Measurements from ENCODE around the gene SLC35C1.

SLC35C1 gene

DNA sequence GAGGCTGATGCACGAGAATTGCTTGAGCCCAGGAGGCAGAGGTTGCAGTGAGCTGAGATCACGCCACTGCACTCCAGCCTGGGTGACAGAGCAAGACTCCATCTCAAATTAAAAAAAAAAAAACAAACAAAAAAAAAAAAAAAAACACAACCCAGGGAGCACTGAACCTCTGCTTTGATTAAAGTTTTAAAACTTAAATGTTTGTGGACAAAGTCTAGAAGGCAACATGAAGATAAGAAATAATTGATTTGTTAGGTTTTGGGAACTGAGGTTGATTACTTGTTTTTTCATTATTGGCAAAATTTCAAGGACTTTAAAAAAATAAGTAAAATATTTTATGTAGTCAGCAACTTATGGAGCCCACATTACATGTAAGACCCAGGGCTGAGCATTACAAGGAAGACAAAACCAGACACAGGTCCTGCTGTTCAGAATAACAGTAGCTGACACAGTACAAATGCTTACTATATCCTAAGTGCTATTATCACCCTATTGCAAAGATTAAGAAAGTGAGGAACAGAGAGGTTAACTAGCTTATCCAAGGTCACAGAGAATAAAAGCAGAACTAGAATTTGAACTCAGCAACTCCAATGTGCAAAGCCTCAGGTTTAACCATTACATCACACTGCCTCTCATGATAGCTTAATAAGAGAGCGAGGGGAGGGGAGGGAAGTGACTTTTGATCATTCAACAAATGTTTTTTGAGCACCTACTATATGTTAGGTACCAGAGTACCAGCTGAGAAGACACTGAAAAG lies 40.1 kb downstream of the SLC35C1 start:
- DNase-seq, result no peak

DNA sequence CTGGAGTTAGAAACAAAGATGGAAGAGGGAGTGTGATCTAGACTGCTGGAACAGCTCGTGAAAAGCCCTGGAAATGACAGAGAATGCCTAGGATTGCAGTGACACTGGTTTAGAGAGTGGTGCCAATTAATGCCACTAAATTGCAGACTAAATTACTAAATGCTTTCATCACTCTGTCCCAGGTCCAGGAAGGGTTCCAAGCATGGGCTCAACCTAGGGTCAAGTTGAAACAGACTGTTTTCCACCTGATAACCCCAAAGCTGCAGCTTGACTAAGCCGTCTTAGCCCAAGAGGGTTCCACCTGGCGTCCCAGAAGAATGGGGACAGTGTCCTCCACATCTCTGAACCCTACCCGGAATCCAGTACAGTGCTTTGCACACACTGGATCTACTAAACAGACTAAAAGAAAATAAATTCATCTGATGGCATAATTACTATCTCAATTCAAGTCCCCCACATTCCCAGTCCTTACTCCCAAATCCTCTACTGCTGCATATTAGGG lies 41.3 kb downstream of the SLC35C1 start:
- no peak for DNase-seq

DNA sequence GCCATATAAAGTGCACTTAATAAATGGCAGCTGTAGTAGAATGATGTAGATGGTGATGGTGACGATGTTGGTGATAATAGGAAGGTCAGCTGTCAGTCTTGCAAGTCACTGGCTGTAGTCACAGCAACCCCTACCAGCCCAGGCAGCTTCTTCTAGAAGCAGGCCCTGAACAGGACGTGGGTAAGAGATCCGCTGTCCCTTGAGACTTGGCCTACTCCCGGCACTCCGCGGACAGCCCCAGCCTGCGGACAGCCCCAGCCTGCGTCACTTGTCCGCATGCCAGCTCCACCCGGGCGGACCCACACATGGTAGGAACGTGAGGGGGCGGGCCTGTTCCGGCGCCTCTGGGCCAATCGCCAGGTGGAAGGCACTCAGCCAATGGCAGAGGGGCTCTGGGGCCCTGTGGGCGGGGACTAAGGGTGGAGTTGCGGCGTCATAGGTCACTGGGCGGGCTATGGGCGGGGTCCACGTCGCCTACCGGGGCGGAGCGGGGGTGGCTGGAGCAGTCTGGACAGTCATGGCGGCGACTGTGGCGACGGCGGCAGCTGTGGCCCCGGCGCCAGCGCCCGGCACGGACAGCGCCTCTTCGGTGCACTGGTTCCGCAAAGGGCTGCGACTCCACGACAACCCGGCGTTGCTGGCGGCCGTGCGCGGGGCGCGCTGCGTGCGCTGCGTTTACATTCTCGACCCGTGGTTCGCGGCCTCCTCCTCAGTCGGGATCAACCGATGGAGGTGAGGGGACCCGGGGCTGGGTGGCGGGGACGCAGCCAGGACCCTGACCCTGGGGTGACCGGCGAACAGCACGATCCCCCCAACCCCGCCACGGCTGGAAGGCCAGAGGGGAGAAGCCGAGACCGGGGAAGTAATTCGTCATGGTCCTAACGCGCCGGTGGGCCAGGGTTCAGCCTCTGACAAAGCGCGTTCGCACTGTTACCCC lies 42.3 kb downstream of the SLC35C1 start, which contains the start of gene CRY2:
TSS of gene CRY2 (plus strand) at position 502 of the 937 bp plus-strand sequence. CDS start at position 518, 16 bp downstream.
- DNase-seq, result peak; percentile 96 to 100 (median 99)

DNA sequence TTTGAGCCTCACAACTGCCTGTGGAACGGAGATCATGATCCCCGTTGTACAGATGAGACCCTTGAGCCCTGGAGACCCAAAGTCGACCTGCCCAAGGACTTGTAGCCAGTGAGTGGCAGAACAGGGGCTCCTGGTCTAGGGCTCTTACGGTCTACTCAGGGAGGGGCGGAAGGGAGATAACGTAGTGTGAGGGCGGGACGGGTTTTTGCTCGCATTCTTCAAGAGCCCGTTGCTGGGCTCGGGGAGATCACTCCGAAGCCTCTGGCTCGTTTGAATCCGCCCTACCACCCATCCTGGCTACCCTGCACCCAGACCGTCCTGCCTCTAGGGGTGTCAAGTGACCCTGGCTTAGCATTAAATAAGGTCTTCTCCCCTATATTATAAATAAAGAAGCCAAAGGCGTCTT lies 43.0 kb downstream of the SLC35C1 start:
- peak in 14 of 58 donors; percentile 10 to 65 (median 41) for DNase-seq

DNA sequence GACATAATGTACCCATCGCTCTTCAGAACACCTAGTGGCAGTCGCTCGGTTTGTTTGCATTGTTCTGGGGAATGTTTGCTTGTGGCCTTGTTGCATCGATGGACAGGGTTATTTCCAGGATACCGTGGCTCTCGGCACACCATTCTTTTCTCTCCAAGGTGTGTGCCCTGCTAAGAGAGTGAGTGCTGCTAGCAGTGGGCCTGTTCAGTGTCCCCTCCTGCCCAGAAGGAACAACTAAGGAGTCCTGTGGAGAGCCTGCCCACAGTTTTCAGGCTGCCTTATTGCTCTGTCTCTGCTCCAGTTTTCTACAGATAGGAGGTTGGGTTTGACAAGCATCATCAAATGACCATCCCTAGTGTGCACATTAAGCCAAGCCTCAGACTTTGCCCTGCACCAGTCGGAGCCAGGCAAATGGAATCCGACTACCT lies 43.7 kb downstream of the SLC35C1 start:
- DNase-seq, result no peak

DNA sequence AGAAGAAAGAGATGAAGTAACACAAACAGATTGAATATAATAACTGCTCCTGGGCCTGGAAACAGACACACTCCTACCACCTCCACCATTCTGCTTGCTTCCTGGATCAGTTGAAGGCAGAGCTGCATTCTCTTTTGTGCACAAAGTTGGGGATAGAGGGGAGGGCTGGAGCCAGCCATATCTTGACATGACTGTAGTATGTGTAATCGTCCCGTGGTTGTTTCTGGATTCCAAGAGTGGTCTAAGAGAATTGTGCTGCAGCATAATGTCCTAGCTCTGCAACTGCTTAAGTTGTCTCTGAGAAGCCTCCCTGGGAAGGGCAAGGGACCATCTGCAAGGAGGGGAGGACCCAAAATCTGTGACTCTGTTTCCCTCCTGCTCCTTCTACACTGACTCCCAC lies 45.5 kb downstream of the SLC35C1 start:
- DNase-seq, result no peak

DNA sequence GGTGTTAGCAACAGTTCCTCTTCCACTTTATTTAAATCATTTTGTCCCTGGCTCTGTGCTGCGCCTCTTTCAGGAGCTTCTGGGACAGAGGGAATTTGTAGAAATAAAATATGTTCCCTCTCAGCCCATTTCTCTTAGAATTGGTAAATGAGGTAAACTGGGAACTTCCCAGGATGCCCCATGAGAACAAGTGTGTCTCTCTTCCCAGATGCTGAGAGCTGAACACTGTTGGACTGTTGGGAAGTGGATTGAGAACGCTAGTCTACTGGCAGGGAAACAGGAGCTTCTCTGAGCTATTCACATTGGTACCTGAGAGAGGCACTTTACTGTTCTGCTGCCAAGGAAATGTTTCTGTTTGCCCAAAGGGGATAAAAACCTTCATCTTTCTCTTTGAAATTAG lies 46.3 kb downstream of the SLC35C1 start:
- DNase-seq, result peak in 3 of 58 donors; percentile 22 to 30 (median 26)

DNA sequence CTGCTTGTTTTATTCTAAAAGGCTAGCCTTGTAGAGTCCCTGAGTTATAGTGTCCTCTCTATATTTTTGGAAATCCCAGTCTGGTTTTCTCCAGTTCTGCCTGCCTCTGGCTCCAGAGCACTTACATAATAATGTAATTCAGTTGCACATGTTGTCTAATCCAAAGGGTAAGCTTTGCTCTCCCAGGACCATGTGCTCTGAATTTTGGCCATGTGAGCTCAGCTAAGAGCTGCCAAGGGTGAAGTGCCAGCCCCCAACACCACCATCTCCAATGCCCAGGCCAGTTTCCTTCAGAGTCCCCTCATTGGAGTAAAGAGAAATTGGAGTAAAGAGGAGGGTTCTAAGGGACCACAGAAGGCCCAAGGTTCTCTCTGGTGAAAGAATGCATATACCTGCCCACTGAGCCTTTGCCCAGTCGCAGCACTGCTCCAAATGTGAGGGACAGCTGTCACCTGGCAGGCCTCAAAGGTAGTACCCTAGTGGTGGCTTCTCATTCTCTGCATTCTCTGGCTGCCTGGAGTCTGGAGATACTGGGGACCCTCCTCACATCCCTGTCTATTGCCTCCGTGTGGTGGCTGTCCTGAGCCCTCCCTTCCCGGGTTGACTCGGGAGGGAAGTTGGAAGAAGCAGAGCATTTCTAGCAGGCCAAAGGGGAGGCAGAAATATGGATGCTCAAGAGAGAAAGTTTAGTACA lies 47.2 kb downstream of the SLC35C1 start:
- DNase-seq, result peak in 39 of 58 donors; percentile 9 to 76 (median 35)

DNA sequence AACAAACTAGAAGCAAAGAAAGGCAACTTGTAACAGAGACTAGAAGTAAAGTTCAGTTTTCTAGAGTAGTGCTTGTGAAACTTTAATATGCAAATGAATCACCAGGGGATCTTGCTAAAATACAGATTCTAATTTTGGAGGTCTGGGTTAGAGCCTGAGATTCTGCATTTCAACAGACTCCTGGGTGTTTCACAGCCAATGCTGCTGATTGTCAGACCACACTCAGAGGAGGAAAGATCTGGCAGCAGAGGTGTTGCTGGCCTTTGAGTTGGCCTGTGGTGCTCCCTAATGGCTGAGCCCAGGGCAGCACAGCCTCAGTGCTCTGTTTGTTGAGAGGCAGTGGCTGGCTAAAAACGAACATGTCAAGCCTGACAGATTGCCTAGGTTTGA lies 47.8 kb downstream of the SLC35C1 start:
- DNase-seq, result peak in 2 of 58 donors; percentile 14 to 17

DNA sequence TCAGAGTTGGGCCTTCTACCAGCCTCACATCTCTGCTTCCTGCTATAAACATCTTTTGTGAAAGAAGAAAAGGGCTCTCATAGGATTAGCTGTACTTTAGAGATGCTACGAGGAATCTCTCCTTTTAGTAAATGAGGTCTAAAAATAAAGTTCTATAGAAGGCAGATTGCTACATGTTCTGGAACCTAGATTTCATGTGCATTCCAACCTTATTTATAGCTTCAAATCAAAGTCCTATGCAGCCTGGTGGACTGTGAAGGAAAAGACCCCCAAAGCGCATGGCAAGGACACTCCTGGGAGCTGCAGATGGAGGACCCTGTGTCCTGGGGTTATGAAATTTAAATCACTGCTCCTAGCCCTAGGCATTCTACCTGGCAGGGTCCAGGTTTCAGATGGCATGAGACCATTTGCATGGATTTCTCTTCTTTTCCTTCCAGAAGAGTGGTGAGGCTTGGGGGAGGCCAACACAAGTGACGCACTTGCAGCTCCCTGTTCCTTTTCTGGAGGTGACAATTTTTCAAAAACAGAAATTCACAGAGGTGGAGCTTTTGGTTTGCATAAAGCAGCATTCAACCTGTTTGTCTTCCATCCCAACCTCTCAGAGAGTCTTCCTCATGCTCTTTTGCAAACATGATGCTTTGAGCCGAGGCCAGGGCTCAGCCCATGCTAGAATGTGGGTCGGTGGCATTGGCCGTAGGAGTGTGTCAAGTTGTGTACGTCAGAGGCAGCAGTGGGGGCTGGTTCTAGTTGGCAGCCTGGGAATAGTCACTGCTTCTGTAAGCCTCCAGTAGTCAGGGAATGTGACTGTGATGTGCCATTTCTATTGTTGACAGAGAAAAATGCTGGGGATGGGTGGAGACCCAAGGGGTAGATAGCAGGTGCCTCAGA lies 48.6 kb downstream of the SLC35C1 start:
- peak in 40 of 58 donors; percentile 12 to 84 (median 42) for DNase-seq

DNA sequence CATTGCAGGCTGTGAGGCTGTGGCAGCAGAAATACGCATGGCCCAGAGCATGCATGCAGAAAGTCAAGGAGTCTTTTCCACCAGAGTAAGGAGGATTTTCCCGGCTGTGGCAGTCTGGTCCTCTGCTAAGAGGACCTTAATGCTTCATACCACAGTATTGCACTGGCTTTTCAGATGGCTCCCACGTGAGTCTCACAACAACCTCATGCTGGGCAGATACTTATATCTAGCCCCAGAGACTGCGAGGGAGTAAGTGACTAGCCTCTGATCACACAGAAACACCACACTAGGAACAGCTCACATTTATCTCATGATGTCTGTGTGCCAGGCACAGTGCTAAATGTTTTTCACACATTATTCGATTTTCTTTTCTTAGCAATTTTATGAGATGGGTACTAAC lies 50.4 kb downstream of the SLC35C1 start:
- DNase-seq, result no peak

DNA sequence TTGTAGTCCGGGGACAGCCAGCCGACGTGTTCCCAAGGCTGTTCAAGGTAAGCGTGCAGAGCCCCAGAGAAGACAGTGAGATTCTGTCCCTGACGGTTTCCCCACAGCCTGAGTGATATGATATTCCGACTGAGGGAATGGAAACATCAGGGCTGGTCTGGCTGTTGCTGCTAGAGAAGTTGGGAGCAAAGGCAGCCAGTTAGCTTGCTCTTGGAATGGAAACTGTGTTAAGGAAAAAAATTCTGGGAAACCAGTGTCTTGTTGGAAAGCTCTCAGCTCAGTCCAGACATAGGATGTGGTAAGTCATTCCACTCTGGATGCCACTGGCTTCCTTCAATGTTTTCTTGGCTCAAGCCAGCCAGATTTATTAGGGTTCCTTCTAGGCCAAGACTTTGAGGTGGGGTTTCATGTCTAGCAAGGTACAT lies 51.1 kb downstream of the SLC35C1 start:
- no peak for DNase-seq

DNA sequence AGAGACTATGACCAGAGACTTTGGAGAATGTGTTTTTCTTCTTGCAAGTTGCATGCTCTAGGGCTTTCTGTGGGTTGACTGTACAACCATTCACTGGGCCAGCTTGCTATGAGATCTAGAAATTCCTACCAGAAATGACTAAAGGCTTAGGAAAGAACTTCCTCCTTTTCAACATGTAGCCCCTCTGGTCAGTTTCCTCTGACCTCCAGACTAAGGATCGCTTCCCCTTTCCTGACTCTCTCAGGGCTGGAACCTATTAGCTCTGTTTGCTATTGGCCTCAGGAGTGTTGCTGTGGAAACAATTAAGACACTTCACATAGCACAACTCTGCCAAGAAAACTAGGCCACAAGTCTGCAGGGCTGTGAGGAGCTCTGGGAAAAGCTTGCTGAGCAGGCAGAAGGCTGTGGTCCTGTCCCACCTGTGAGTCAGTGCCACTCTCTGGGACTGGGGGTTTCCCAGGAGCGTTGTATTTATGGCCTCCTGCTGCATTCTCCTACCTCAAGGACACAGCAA lies 53.1 kb downstream of the SLC35C1 start:
- peak in 31 of 58 donors; percentile 18 to 80 (median 41) for DNase-seq

DNA sequence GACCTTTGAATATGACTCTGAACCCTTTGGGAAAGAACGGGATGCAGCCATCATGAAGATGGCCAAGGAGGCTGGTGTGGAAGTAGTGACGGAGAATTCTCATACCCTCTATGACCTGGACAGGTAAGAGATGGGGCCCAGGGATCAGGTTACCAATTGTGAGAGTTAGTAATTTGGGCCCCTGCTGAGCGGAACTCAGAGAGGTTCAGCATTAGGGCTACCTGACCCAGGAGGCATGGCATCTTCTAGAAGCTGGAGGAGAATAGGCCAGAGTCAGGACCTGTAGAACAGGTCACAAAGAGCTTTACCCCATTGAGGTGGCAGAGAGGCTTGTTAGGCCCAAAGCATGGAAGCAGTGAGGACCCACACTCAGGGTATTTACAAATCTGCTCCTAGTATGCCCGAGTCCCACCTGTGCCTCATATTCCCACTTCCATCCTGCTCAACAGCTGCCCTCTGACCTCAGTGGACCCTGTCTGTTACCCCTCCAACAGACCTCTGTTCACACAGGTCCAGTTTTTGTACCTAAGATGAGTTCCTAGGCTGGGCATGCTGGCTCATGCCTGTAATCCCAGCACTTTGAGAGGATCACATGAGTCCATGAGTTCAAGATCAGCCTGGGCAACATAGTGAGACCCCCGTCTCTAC lies 53.9 kb downstream of the SLC35C1 start:
- no peak for DNase-seq

DNA sequence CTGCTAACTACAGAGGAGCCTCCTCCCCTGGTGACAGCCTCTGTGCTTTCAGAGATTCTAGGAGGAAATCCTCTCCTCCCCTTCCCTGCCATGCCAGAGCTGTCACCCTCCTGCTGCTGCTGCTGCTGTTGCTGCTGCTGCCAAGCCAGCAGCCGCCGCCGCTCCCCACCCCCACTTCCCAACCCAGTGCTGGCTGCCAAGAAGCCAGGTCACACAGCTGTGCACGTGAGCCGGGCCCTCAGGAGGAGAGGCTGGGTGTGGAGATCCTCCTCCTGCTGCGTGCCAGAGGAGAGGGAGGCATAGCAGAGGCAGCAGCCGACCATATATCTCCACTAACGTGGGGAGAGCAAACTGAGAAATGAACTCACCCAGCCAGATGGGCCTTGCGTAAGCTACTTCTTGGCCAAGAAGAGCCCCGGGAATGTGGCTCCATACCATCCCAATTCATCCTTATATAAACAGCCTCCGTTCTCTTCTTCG lies 54.8 kb downstream of the SLC35C1 start:
- peak in 57 of 58 donors; percentile 48 to 96 (median 85) for DNase-seq

DNA sequence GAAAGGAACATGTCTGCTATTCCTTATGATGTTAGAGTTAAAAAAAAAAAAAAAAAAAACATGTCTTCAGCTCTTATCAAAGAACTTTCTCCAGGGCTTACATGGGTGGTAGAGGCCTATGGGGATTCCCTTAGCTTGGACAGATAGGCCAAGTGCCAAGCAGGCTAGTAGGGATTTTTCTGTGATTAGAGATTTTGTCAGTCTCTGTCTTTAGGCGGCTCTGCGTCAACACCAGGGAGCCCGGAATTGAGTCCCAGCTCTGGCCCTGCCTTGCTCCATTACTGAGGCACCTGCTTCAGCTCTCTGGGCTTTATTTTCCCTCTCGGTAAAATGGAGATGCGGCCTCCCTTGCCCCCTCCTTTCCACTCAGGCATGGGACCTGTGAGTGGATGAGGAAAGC lies 55.4 kb downstream of the SLC35C1 start:
- no peak for DNase-seq

DNA sequence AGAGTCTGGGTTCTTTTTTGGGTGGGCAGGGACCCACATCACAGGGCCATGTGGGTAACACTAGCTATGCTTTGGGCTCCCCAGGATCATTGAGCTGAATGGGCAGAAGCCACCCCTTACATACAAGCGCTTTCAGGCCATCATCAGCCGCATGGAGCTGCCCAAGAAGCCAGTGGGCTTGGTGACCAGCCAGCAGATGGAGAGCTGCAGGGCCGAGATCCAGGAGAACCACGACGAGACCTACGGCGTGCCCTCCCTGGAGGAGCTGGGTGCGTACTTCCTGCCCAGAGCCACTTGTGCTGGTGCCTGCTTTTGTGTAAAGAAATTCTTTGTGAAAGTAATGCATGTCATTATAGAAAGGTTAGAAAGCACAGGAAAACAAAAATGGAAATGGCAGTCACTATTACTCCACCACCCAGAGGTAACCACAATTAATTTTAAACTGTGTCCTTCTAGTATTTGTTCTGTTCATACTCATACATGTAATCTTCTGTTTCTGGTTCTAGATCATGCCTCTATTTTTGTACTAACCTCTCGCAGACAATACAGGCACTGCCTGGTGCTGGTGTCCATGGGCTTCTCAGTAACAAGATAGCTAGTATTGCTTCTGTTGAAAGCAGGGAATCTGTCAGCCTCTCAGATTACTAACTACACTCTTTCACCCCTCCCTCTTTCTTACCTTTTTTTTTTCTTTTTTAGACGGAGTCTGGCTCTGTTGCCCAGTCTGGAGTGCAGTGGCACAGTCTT lies 56.0 kb downstream of the SLC35C1 start:
- peak in 1 of 58 donors; percentile 18 for DNase-seq

Measured in anterior cingulate cortex (tissue), 58 donors.